ENCODE results near the gene KDM5A. TPM values are rescaled to one million over a fixed set of nuclear protein-coding genes. Genes with fewer than 3 reads are reported as not detected.
"Not testable (repeated sequence)": the region's sequence is repeated elsewhere in the genome, so short reads cannot be mapped to it uniquely, and the experiment has no call there.

Gene KDM5A
- total RNA-seq, 1 donor from 2014 or later, result 52.2 TPM

- FAIRE-seq (no peak), DNase-seq (ENCODE audit: low spot score in 2 of 2) (no peak)
These were observed 52.1 kb downstream of the KDM5A start for GRCh38 chr12:337039-337438.

DNA sequence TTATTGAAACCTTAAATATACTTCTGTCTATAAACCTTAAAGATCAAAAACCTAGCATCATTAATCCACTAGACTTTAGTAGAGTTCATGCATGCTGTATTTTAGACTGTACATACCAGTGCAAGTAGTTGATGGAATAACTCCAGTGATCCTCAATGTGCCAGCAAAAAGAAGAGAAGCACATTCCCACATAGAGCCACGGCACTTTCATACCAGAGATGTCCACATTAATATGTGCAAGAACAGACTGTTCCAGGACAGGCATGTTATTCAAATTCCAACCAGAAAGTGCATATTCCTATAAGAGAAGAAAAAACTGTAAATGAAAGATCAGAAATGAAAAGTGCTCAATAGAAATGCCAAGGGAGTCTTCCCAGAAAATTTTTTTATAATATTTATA is 55.0 kb downstream of the KDM5A start:
- no peak for FAIRE-seq
- DNase-seq (ENCODE audit: low spot score in 2 of 2), result no peak

- DNase-seq (ENCODE audit: low spot score in 2 of 2) (no peak), FAIRE-seq (no peak)
These were observed 56.4 kb downstream of the KDM5A start for GRCh38 chr12:332581-333205.

GRCh38 chr12:331287-331686 is 57.8 kb downstream of the KDM5A start:
- no peak for FAIRE-seq

DNA sequence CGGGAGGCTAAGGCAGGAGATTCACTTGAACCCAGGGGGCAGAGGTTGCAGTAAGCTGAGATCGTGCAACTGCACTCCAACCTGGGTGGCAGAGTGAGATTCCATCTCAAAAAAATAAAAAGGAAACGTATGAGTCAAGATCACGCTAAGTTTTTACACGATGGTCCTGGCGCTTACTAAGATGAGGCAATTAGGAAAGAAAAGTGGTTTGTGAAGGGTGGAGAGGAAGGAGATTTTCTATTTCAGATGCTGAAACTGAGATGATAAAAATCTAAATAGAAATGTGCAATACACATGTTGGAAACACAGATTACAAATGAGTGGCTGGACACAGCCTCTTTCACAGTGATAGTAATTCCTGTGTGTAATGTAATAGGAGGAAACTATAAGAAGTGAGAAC is 63.2 kb downstream of the KDM5A start:
- FAIRE-seq, result no peak
- no peak for DNase-seq (ENCODE audit: low spot score in 2 of 2)

More at GRCh38 chr12:331287-331686, 57.8 kb downstream of the KDM5A start:
- DNase-seq (ENCODE audit: low spot score in 2 of 2), result no peak

- DNase-seq (ENCODE audit: low spot score in 2 of 2), result no peak
- FAIRE-seq, result no peak
These were observed 65.6 kb downstream of the KDM5A start for GRCh38 chr12:323507-323906.

DNA sequence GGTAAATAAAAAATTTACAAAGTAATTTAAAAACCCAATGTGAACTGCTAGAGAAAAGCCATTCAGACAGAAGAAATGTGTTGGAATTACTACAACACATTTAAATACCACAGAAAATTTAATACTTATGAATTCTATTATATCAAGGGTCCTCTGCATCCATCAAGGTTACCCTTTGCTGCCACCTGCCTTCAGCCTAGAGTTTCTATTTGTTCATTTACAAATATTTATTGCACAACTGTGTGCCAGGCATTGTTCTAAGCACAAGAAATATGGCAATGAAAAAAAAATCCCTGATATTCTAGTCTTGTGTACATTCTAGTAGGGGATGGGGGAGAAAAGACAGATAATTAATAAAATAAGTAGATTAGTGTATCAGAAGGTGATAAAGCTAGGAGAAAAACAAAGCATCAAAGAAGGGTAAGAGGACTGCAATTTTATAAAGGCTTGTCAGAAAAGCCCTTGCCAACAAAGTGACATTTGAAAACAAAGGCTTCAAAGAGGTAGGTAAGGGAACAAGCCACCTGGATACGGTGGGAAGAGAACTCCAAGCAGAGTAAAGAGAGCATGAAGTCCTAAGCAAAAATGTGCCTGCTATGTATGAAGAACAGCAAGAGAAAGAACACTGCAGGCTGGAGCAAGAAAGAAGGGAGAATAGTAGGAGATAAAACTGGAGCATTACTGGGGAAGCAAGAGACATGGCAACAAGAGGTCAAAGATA is 67.4 kb downstream of the KDM5A start:
- DNase-seq (ENCODE audit: low spot score in 2 of 2) (no peak), FAIRE-seq (no peak)

GRCh38 chr12:318759-319515 is 70.2 kb downstream of the KDM5A start:
- no peak for FAIRE-seq
- DNase-seq (ENCODE audit: low spot score in 2 of 2), result no peak

DNA sequence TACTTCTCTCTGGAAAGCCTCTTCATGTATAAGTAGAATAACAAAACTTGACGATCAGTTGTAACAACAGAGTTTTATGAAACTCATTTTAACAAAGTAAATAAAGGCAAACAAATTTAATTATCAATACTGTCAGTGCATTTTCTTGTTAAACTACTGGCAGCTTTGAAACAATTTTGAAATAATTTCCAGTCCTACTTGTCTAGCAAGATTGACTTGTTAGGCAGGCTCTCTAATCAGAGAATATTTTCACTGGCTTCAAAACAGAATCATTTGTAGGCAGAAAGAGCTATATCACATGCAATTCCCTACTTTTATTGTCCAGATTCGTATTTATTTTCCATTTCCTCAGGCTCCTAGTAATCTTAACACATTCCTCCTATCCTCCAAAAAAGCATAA is 80.6 kb downstream of the KDM5A start:
- no peak for FAIRE-seq
- no peak for DNase-seq (ENCODE audit: low spot score in 2 of 2)

- DNase-seq (ENCODE audit: low spot score in 2 of 2) (no peak), FAIRE-seq (no peak)
These were observed 81.7 kb downstream of the KDM5A start for GRCh38 chr12:307406-307805.

- DNase-seq (ENCODE audit: low spot score in 2 of 2) (no peak), FAIRE-seq (no peak)
These were observed 84.3 kb downstream of the KDM5A start for GRCh38 chr12:304805-305204.

DNA sequence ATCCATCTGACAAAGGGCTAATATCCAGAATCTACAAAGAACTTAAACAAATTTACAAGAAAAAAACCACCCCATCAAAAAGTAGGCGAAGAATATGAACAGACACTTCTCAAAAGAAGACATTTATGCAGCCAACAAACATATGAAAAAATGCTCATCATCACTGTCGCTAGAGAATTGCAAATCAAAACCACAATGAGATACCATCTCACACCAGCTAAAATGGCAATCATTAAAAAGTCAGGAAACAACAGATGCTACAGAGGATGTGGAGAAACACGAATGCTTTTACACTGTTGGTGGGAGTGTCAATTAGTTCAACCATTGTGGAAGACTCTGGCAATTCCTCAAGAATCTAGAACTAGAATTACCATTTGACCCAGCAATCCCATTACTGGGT is 86.4 kb downstream of the KDM5A start:
- not testable (repeated sequence) for DNase-seq (ENCODE audit: low spot score in 2 of 2); FAIRE-seq

- not testable (repeated sequence) for DNase-seq (ENCODE audit: low spot score in 2 of 2); FAIRE-seq
These were observed 89.0 kb downstream of the KDM5A start for GRCh38 chr12:300166-300565.

GRCh38 chr12:299511-299910 is 89.6 kb downstream of the KDM5A start:
- FAIRE-seq; DNase-seq (ENCODE audit: low spot score in 2 of 2): not testable (repeated sequence)

DNA sequence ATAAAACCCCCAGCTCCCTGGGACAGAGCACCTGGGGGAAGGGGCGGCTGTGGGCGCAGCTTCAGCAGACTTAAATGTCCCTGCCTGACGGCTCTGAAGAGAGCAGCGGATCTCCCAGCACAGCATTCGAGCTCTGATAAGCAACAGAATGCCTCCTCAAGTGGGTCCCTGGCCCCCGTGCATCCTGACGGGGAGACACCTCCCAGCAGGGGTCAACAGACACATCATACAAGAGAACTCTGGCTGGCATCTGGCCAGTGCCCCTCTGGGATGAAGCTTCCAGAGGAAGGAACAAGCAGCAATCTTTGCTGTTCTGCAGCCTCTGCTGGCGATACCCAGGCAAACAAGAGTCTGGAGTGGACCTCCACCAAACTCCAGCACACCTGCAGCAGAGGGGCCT is 91.1 kb downstream of the KDM5A start:
- not testable (repeated sequence) for DNase-seq (ENCODE audit: low spot score in 2 of 2); FAIRE-seq

DNA sequence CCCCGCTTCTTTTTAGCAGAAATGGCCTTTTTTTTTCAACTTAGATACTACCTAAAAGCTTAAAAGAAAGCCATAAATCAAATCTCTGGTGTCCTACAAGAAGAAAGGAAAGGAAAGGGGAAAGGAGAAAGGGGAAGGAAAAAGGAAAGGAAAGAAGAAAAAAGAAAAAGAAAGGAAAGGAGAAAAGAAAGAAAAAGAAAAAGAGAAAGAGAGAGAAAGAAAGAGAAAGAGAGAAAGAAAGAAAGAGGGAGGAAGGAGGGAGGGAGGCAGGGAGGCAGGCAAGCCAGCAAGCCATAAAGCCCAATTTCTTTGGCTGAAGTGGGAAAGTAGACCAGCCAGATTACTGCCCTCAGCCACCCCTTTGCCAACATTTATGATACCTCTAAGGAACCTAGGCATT is 94.0 kb downstream of the KDM5A start:
- FAIRE-seq (no peak), DNase-seq (ENCODE audit: low spot score in 2 of 2) (no peak)

DNA sequence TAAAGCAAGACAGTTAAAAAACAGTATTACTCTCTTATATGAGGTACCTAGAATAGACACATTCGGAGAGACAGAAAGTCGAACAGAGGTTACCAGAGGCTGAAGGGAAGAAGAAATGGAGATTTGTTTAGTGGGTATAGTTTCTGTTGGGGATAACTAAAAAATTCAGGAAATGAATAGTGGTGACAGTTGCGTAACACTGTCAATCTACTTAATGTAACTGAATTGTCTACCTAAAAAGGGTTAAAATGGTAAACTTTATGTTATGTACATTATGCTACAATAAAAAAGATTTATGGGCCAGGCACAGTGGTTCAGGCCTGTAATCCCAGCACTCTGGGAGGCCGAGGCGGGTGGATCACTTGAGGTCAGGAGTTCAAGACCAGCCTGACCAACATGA is 95.9 kb downstream of the KDM5A start:
- FAIRE-seq (no peak), DNase-seq (ENCODE audit: low spot score in 2 of 2) (no peak)

DNA sequence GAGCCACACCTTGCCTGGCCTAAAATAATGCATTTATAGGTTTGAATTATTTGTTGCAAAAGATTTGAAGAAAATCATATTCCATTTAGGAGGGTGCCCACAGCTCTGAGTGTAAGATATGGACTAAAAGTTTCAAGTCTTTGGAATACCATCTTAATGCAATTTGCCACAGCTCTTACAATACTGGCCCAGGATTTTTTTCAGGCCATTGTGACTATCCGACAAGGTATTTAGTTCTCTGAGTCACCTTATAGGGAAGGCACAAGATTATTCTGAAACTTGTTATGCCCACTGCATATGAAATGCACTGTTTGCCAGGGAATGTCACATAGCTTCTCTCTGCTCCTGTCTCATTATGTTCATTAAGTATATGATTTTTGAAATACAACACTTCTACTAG is 96.9 kb downstream of the KDM5A start:
- FAIRE-seq (no peak), DNase-seq (ENCODE audit: low spot score in 2 of 2) (no peak)

GRCh38 chr12:291153-291723 is 97.9 kb downstream of the KDM5A start:
- FAIRE-seq (no peak), DNase-seq (ENCODE audit: low spot score in 2 of 2) (no peak)

- DNase-seq (ENCODE audit: low spot score in 2 of 2), result no peak
- FAIRE-seq, result no peak
These were observed 100.4 kb downstream of the KDM5A start for GRCh38 chr12:288687-289086.

All from frontal cortex (tissue), 4 donors.